HepG2 (cell line): ENCODE results near the gene ATP2A3.

Experiments
- MXD1 ChIP-seq: sonication (generic); formaldehyde crosslinking; IDR thresholded peaks from 2 replicates; pipeline ENCODE4 v1.4.0; 2020; ENCODE audit warnings: mild to moderate bottlenecking, missing genetic modification reagents
- ZBTB42 ChIP-seq: sonication (generic); formaldehyde crosslinking; IDR thresholded peaks from 2 replicates; pipeline ENCODE4 v1.5.0; 2020; ENCODE audit warnings: mild to moderate bottlenecking, missing genetic modification reagents
- TF ChIP-seq, protein P1 (sequence below): sonication (generic); formaldehyde crosslinking; IDR thresholded peaks from 2 replicates; pipeline ENCODE4 v1.4.0; 2020; ENCODE audit warnings: missing genetic modification reagents
- TF ChIP-seq, protein P2 (sequence below): sonication (generic); formaldehyde crosslinking; IDR thresholded peaks from 2 replicates; pipeline ENCODE4 v1.5.1; 2020; ENCODE audit warnings: missing genetic modification reagents, mild to moderate bottlenecking, borderline replicate concordance

- TF ChIP-seq, protein P1, sequence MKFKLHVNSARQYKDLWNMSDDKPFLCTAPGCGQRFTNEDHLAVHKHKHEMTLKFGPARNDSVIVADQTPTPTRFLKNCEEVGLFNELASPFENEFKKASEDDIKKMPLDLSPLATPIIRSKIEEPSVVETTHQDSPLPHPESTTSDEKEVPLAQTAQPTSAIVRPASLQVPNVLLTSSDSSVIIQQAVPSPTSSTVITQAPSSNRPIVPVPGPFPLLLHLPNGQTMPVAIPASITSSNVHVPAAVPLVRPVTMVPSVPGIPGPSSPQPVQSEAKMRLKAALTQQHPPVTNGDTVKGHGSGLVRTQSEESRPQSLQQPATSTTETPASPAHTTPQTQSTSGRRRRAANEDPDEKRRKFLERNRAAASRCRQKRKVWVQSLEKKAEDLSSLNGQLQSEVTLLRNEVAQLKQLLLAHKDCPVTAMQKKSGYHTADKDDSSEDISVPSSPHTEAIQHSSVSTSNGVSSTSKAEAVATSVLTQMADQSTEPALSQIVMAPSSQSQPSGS (CRISPR knock-in tag) = no peak
- TF ChIP-seq ZBTB42 (CRISPR knock-in tag) = no peak
- TF ChIP-seq, protein P2, sequence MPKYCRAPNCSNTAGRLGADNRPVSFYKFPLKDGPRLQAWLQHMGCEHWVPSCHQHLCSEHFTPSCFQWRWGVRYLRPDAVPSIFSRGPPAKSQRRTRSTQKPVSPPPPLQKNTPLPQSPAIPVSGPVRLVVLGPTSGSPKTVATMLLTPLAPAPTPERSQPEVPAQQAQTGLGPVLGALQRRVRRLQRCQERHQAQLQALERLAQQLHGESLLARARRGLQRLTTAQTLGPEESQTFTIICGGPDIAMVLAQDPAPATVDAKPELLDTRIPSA (CRISPR knock-in tag) = no peak
- TF ChIP-seq MXD1 (CRISPR knock-in tag) = no peak
These were observed 34.5 kb downstream of the ATP2A3 start for GRCh38 chr17:3929764-3930163.
